ENCODE data around the gene PSME3. TPM values are rescaled to one million over a fixed set of nuclear protein-coding genes. Genes with fewer than 3 reads are reported as not detected.

Gene PSME3
- total RNA-seq, 1 donor from 2014 or later: 164 TPM

- no peak for DNase-seq (ENCODE audit: low read depth)
- TF ChIP-seq CTCF (IDR thresholded peaks at IDR 0.05; ENCODE audit: insufficient read depth, low read length, poor library complexity, severe bottlenecking): peak; percentile 77
- Histone ChIP-seq H3K36me3 (ENCODE audit: control insufficient read depth, insufficient read depth, low read length) (peaks cover 2% of the 10 kb centered on the region), H3K4me3 (ENCODE audit: low read depth, low read length) (no peak overlapping the region), H3K27me3 (ENCODE audit: control insufficient read depth, insufficient read depth, low read length) (no peaks in the 10 kb centered on the region)
These were observed 13.2 kb upstream of the PSME3 start for GRCh38 chr17:42819939-42820535.

- TF ChIP-seq CTCF (IDR thresholded peaks at IDR 0.05; ENCODE audit: insufficient read depth, low read length, poor library complexity, severe bottlenecking): no peak
- Histone ChIP-seq H3K27me3 (ENCODE audit: control insufficient read depth, insufficient read depth, low read length) (no peaks in the 10 kb centered on the region), H3K4me3 (ENCODE audit: low read depth, low read length) (no peak overlapping the region), H3K36me3 (ENCODE audit: control insufficient read depth, insufficient read depth, low read length) (peaks cover 2% of the 10 kb centered on the region)
- DNase-seq (ENCODE audit: low read depth): no peak
These were observed 12.0 kb upstream of the PSME3 start for GRCh38 chr17:42821176-42821575.

GRCh38 chr17:42827472-42827871 is 5.7 kb upstream of the PSME3 start:
- DNase-seq (ENCODE audit: low read depth): no peak
- no peaks in the 10 kb centered on the region for H3K27me3 ChIP-seq (ENCODE audit: control insufficient read depth, insufficient read depth, low read length)
- H3K4me3 ChIP-seq (ENCODE audit: low read depth, low read length): no peak overlapping the region
- no peak for TF ChIP-seq CTCF (IDR thresholded peaks at IDR 0.05; ENCODE audit: insufficient read depth, low read length, poor library complexity, severe bottlenecking)
- H3K36me3 ChIP-seq (ENCODE audit: control insufficient read depth, insufficient read depth, low read length): no peaks in the 10 kb centered on the region

GRCh38 chr17:42830971-42831370 is 2.2 kb upstream of the PSME3 start:
- no peak for TF ChIP-seq CTCF (IDR thresholded peaks at IDR 0.05; ENCODE audit: insufficient read depth, low read length, poor library complexity, severe bottlenecking)
- DNase-seq (ENCODE audit: low read depth): no peak
- H3K27me3 ChIP-seq (ENCODE audit: control insufficient read depth, insufficient read depth, low read length): no peaks in the 10 kb centered on the region

GRCh38 chr17:42832213-42832933 is 824 bp upstream of the PSME3 start:
- DNase-seq (ENCODE audit: low read depth): no peak
- H3K36me3 ChIP-seq (ENCODE audit: control insufficient read depth, insufficient read depth, low read length): no peaks in the 10 kb centered on the region
- no peaks in the 10 kb centered on the region for H3K27me3 ChIP-seq (ENCODE audit: control insufficient read depth, insufficient read depth, low read length)
- H3K4me3 ChIP-seq (ENCODE audit: low read depth, low read length): peak overlapping the region; percentile 93
- no peak for TF ChIP-seq CTCF (IDR thresholded peaks at IDR 0.05; ENCODE audit: insufficient read depth, low read length, poor library complexity, severe bottlenecking)

More at GRCh38 chr17:42830971-42831370, 2.2 kb upstream of the PSME3 start:
- H3K36me3 ChIP-seq (ENCODE audit: control insufficient read depth, insufficient read depth, low read length): no peaks in the 10 kb centered on the region
- no peak overlapping the region for H3K4me3 ChIP-seq (ENCODE audit: low read depth, low read length)
